Astrocyte (in vitro differentiated cells and primary cell): ENCODE results near the gene GRID2. TPM values are rescaled to one million over a fixed set of nuclear protein-coding genes. Genes with fewer than 3 reads are reported as not detected.

Source experiments
- DNase-seq: peaks from one replicate; pipeline ENCODE4 v3.0.0-alpha.2; 2010; ENCODE audit warnings: low read depth
- FAIRE-seq: peaks from 2 replicates; lab custom pipeline; 2011; peaks lifted over from hg19 to GRCh38; lab: Jason Lieb, UNC
- H2AFZ ChIP-seq: 2 replicates; pipeline ENCODE4 v1.6.0; 2012; ENCODE audit warnings: low read depth, low read length, inconsistent platforms
- H3K27ac ChIP-seq: 2 replicates; pipeline ENCODE4 v1.5.1; 2011; ENCODE audit warnings: low read depth, low read length, inconsistent platforms
- H3K27me3 ChIP-seq: 2 replicates; pipeline ENCODE4 v1.6.0; 2011; ENCODE audit warnings: low read length, inconsistent platforms; ENCODE audit not compliant: insufficient read depth
- H3K36me3 ChIP-seq: 2 replicates; pipeline ENCODE4 v1.5.1; 2011; ENCODE audit warnings: low read length, inconsistent platforms; ENCODE audit not compliant: insufficient read depth
- H3K4me1 ChIP-seq: 2 replicates; pipeline ENCODE4 v1.5.1; 2011; ENCODE audit warnings: low read length, inconsistent platforms; ENCODE audit not compliant: insufficient read depth
- H3K4me2 ChIP-seq: 2 replicates; pipeline ENCODE4 v1.6.0; 2012; ENCODE audit warnings: low read length, inconsistent platforms
- H3K4me3 ChIP-seq: 2 replicates; pipeline ENCODE4 v1.5.1; 2011; ENCODE audit warnings: low read depth, mild to moderate bottlenecking, low read length, inconsistent platforms; ENCODE audit not compliant: insufficient read depth
- H3K79me2 ChIP-seq: 2 replicates; pipeline ENCODE4 v1.6.0; 2012; ENCODE audit warnings: mild to moderate bottlenecking, low read length, inconsistent platforms; ENCODE audit not compliant: insufficient read depth
- H3K9ac ChIP-seq: 2 replicates; pipeline ENCODE4 v1.6.0; 2012; ENCODE audit warnings: mild to moderate bottlenecking, low read length, inconsistent platforms
- H3K9me3 ChIP-seq: 2 replicates; pipeline ENCODE4 v1.5.1; 2012; ENCODE audit warnings: low read depth, mild to moderate bottlenecking, low read length, inconsistent platforms; ENCODE audit not compliant: insufficient read depth
- H4K20me1 ChIP-seq: 2 replicates; pipeline ENCODE4 v1.6.0; 2012; ENCODE audit warnings: low read length, inconsistent platforms; ENCODE audit not compliant: insufficient read depth
- H3K27ac Mint-ChIP-seq: one replicate; pipeline ENCODE4 v1.8.0; 2021; ENCODE audit warnings: mild to moderate bottlenecking, mixed read lengths; ENCODE audit not compliant: unreplicated experiment
- H3K27me3 Mint-ChIP-seq: one replicate; pipeline ENCODE4 v1.8.0; 2021; ENCODE audit warnings: low read depth, mixed read lengths; ENCODE audit not compliant: unreplicated experiment
- H3K36me3 Mint-ChIP-seq: one replicate; pipeline ENCODE4 v1.8.0; 2021; ENCODE audit warnings: low read depth, mixed read lengths; ENCODE audit not compliant: unreplicated experiment
- H3K4me1 Mint-ChIP-seq: one replicate; pipeline ENCODE4 v1.8.0; 2021; ENCODE audit warnings: low read depth, mixed read lengths; ENCODE audit not compliant: unreplicated experiment
- H3K4me3 Mint-ChIP-seq: one replicate; pipeline ENCODE4 v1.8.0; 2021; ENCODE audit warnings: mild to moderate bottlenecking, moderate library complexity, mixed read lengths; ENCODE audit not compliant: unreplicated experiment
- H3K9me3 Mint-ChIP-seq: one replicate; pipeline ENCODE4 v1.8.0; 2021; ENCODE audit warnings: mild to moderate bottlenecking, mixed read lengths; ENCODE audit not compliant: unreplicated experiment
- EZH2 ChIP-seq: IDR thresholded peaks from 2 replicates; pipeline ENCODE4 v1.6.1; 2012; ENCODE audit warnings: mild to moderate bottlenecking, low read length, inconsistent platforms; ENCODE audit not compliant: insufficient read depth
- total RNA-seq: library from RNA; stranded (reverse); gene quantifications from 2 replicates; pipeline ENCODE4 v1.2.1, GENCODE V29; 2021
- TF ChIP-seq, protein P1 (sequence below): IDR thresholded peaks from 2 replicates; pipeline ENCODE4 v1.5.1; 2011; ENCODE audit warnings: low read depth, mild to moderate bottlenecking, inconsistent platforms, low read length, moderate library complexity; ENCODE audit not compliant: insufficient read depth

Gene GRID2
- total RNA-seq, 1 donor from 2014 or later = 0.14 TPM

DNA sequence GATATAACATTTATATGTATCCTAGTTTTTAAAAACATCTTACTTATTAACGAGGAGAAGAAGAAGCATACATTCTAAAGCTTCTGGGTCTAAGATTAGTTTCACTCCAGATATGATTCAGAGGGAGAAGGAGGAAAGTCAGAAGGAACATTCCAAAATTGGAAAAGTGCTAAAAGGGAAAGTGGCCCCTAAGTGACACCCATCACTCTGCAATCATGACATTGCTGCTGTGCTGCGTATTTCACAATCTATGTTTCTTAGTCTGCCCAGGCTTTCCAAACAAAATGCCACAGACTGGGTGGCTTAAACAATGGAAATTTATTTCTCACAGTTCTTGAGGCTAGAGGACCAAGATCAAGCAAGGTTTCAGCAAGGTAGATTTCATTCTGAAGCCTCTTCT is 1452.3 kb downstream of the GRID2 start:
- H3K79me2 ChIP-seq = no peaks in the 10 kb centered on the region
- H4K20me1 ChIP-seq = no peaks in the 10 kb centered on the region
- no peak overlapping the region for H3K9ac ChIP-seq
- no peak overlapping the region for H3K4me2 ChIP-seq
- no peaks in the 10 kb centered on the region for H3K36me3 ChIP-seq
- no peak overlapping the region for H3K27ac Mint-ChIP-seq
- no peak overlapping the region for H3K4me3 Mint-ChIP-seq
- H3K27me3 ChIP-seq = no peaks in the 10 kb centered on the region
- DNase-seq (no peak), FAIRE-seq (no peak)
- H3K9me3 Mint-ChIP-seq = no peaks in the 10 kb centered on the region
- no peaks in the 10 kb centered on the region for H3K9me3 ChIP-seq
- no peak overlapping the region for H3K4me3 ChIP-seq
- no peaks in the 10 kb centered on the region for H3K4me1 Mint-ChIP-seq
- no peak overlapping the region for H3K27ac ChIP-seq
- no peak overlapping the region for H2AFZ ChIP-seq
- H3K36me3 Mint-ChIP-seq = no peaks in the 10 kb centered on the region
- no peak for TF ChIP-seq EZH2
- TF ChIP-seq, protein P1, sequence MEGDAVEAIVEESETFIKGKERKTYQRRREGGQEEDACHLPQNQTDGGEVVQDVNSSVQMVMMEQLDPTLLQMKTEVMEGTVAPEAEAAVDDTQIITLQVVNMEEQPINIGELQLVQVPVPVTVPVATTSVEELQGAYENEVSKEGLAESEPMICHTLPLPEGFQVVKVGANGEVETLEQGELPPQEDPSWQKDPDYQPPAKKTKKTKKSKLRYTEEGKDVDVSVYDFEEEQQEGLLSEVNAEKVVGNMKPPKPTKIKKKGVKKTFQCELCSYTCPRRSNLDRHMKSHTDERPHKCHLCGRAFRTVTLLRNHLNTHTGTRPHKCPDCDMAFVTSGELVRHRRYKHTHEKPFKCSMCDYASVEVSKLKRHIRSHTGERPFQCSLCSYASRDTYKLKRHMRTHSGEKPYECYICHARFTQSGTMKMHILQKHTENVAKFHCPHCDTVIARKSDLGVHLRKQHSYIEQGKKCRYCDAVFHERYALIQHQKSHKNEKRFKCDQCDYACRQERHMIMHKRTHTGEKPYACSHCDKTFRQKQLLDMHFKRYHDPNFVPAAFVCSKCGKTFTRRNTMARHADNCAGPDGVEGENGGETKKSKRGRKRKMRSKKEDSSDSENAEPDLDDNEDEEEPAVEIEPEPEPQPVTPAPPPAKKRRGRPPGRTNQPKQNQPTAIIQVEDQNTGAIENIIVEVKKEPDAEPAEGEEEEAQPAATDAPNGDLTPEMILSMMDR = no peak
- H3K27me3 Mint-ChIP-seq = no peaks in the 10 kb centered on the region
- no peaks in the 10 kb centered on the region for H3K4me1 ChIP-seq

DNA sequence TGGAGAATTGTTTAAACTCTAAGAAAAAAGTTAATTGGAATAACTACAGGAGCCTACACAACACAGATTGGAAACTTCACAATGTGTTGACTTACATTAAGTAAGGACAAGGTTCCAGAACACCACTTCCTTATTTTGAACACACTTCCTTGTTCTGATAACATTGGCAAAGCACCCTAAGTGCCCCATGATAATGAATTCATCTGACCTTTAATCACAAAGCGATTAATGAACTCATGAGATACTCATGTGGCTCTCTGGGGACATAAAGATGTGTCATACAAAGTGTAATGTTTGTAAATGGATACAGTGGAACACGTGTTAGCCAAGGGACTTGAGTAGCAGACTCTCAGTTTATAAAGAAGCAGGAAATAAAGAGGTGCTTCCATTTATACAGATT is 1455.7 kb downstream of the GRID2 start:
- no peaks in the 10 kb centered on the region for H3K4me1 ChIP-seq
- Mint-ChIP-seq H3K36me3 (no peaks in the 10 kb centered on the region), H3K9me3 (no peaks in the 10 kb centered on the region), H3K27me3 (no peaks in the 10 kb centered on the region), H3K4me1 (no peaks in the 10 kb centered on the region), H3K4me3 (no peak overlapping the region), H3K27ac (no peak overlapping the region)
- H3K36me3 ChIP-seq = no peaks in the 10 kb centered on the region
- H3K27me3 ChIP-seq = no peaks in the 10 kb centered on the region
- H3K4me2 ChIP-seq = no peak overlapping the region
- no peaks in the 10 kb centered on the region for H4K20me1 ChIP-seq
- no peak for FAIRE-seq
- TF ChIP-seq, protein P1 = no peak
- no peak for TF ChIP-seq EZH2
- no peak for DNase-seq
- H3K79me2 ChIP-seq = no peaks in the 10 kb centered on the region
- H3K4me3 ChIP-seq = no peak overlapping the region
- no peak overlapping the region for H3K9ac ChIP-seq
- no peak overlapping the region for H3K27ac ChIP-seq
- no peaks in the 10 kb centered on the region for H3K9me3 ChIP-seq
- no peak overlapping the region for H2AFZ ChIP-seq

DNA sequence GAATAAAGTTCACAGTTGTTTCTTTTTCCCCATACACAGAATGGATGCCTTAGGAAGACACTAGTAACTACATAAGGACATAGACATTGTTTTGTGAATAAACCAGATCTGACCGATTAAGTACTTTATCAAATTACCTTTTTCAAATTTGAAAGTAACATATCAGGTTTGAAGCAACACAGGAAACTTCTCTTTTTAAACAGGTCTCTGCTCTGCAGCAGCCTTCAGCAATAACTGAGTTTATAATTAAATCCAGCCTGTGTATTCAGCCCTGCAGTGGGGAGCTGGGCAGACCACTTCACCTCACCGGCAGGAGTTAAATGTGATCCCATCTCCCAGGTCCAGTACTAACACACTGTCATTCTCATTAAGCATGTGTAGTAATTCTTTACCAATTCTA is 1456.5 kb downstream of the GRID2 start:
- H3K27ac ChIP-seq = no peak overlapping the region
- no peak overlapping the region for H2AFZ ChIP-seq
- no peak for FAIRE-seq

More for the DNA sequence above, 1456.5 kb downstream of the GRID2 start:
- H3K9ac ChIP-seq = no peak overlapping the region
- no peaks in the 10 kb centered on the region for H3K27me3 Mint-ChIP-seq
- TF ChIP-seq, protein P1 = no peak
- TF ChIP-seq EZH2 = no peak
- no peaks in the 10 kb centered on the region for H3K79me2 ChIP-seq
- H4K20me1 ChIP-seq = no peaks in the 10 kb centered on the region
- H3K27me3 ChIP-seq = no peaks in the 10 kb centered on the region
- H3K9me3 Mint-ChIP-seq = no peaks in the 10 kb centered on the region
- H3K4me3 ChIP-seq = no peak overlapping the region
- H3K4me1 Mint-ChIP-seq = no peaks in the 10 kb centered on the region
- H3K36me3 Mint-ChIP-seq = no peaks in the 10 kb centered on the region
- no peaks in the 10 kb centered on the region for H3K36me3 ChIP-seq
- no peak overlapping the region for H3K4me3 Mint-ChIP-seq
- no peak overlapping the region for H3K4me2 ChIP-seq
- no peak overlapping the region for H3K27ac Mint-ChIP-seq
- no peaks in the 10 kb centered on the region for H3K9me3 ChIP-seq
- H3K4me1 ChIP-seq = no peaks in the 10 kb centered on the region
- DNase-seq = no peak
